Stimulated activated CD8-positive, alpha-beta memory T cell treated with anti-CD3 and anti-CD28 coated beads, Interleukin-12 subunit alpha, Interleukin-12 subunit beta, amount 100 ng/mL, for 4 hours (primary cell): Measurements from ENCODE around the gene NANOS2.

Experiments used
- DNase-seq: peaks from one replicate; pipeline ENCODE4 v3.0.0-alpha.2; 2020; ENCODE audit warnings: low read depth

Gene NANOS2

DNA sequence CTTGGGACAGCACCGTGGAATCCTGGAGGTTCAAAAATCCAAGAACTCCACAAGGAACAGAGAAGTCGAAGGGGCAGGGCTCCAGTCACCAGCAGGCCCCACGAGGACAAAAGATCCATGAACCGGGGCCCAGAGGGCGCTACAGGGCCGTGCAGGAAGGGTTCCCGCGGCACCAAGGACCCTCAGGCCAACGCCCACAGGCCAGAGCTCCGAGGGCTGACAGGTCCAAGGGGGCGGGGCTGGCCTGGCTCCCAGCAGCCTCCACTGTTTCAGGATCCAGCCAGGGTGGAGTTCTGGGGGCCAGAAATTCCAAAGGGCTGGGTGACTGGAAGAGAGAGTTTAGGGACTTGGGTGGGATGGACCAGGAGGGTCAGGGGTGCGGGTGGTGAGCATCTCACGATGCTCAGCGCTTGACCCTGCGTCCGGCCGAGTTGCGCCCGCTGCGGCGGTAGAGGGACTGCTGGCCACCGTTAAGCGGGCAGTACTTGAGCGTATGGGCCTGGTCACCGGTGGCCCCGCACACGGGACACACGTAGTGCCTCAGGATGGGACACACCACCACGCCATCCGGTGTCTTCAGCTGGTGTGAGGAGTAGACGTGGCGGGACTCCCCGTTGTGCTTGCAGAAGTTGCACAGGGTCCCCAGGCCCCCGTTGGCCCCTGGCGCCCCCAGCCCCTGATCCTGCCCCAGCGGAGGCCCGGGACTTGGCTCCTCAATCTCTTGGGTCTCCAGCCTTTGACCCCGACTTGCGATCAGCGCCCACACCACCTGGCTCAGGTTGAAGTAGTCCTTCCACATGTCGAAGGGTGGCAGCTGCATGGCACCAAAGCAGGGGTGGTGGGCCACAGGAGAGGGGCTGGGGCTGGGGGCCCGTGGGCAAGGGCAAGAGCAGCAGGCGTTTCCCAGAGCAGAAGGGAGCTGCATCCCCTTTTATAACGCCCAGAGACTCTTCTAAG lies at the start of gene NANOS2:
NANOS2 (minus strand) TSS at position 905 of the 957 bp plus-strand sequence; CDS start at position 820, 85 bp downstream.
- DNase-seq, result no peak

DNA sequence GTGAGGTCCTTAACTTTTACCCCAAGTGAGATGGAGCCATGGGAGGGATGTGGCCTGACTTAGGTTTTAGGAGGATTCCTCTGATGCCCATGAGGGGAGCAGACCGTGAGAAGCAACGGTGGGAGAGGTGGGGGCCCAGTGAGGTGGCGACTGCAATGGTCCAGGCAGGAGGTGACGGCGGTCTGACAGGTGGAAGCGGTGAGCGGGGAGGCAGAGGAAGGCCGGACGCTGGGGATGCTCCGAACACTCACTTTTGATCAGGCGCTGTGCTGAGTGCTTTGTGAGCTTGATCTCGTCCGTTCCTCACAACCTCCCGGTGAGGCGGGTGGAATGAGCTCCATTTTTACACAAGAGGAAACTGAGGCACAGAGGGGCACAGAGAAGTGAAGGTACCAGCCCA lies 47.4 kb upstream of the NANOS2 start:
- DNase-seq, result no peak

- DNase-seq, result no peak
Observed at GRCh38 chr19:45960595-45961235, 46.1 kb upstream of the NANOS2 start.

GRCh38 chr19:45959517-45960025 lies 45.0 kb upstream of the NANOS2 start:
- no peak for DNase-seq

DNA sequence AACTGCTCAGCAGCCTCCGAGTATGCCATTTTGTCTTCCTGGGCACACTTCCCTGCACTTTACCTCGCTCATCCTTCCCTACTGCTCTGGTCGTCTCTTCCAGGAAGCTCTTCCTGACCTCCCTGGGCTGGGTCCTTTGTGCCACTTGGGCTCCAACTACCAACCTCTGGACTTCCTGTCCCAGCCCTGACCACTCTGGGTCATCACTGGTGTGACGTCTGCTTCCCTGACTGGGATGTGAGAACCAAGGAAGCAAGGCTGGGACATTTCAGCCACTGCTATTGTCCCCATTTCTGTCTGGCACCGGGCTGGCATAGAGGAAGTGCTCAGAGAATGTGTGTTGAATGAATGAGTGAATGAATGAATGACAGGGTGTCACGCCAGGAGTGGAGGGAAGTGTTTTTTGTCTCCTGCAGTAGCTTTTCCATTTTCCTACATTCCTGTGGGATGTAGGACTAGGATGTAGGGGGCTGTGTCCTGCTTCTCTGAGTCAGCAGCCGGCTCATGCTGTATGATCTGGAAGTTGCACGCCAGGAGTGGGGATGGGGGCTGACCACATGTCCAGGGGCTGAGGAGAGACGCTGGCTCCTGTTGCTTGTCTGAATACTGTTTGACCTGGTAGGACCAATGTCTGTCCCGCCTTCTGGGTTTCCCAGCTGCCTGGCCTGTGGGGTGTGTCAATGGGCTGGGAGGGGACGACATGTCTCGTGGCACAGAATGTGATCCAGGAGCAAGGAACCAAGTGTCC lies 44.4 kb upstream of the NANOS2 start:
- no peak for DNase-seq

DNA sequence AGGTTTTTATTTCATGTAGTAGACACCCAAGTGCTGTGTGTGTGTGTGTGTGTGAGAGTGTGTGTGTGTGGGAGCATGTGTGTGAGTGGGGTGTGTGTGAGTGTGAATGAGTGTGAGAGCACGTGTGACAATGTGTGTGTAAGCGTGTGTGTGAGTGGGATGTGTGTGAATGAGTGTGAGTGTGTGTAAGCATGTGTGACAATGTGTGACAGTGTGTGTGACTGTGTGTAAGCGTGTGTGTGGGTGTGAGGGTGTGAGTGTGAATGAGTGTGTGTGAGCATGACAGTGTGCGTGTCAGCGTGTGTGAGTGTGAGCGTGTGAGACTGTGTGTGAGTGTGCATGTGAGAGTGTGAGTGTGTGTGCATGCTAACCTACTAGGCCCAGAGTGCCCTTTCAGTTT lies 43.7 kb upstream of the NANOS2 start:
- DNase-seq, result no peak

- DNase-seq, result no peak
Observed at GRCh38 chr19:45955905-45956608, 41.5 kb upstream of the NANOS2 start.

- no peak for DNase-seq
Observed at GRCh38 chr19:45954156-45954555, 39.6 kb upstream of the NANOS2 start.

- no peak for DNase-seq
Observed at GRCh38 chr19:45953676-45954075, 39.1 kb upstream of the NANOS2 start.

- DNase-seq, result no peak
Observed at GRCh38 chr19:45952686-45953505, 38.3 kb upstream of the NANOS2 start.

- no peak for DNase-seq
Observed at GRCh38 chr19:45952341-45952685, 37.7 kb upstream of the NANOS2 start.

DNA sequence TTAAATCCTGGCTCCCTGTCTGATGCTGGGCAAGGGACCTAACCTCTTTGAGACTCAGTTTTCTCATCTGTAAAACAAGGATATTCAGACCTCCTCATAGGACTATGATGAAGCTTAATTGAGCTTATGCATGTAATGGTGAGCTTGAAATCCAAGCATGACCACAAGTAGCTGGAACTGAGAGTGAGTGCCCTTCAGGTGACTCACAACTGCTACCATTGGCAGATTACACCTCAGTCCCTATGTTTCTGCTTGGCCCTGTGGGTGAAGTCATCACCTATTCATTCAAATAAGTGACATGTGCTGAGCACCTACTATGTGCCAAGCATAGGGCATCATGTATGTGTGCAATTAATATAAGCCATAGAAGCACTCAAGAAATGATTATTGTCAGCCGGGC lies 33.3 kb upstream of the NANOS2 start:
- DNase-seq, result no peak

GRCh38 chr19:45940515-45940805 lies 25.9 kb upstream of the NANOS2 start:
- no peak for DNase-seq

DNA sequence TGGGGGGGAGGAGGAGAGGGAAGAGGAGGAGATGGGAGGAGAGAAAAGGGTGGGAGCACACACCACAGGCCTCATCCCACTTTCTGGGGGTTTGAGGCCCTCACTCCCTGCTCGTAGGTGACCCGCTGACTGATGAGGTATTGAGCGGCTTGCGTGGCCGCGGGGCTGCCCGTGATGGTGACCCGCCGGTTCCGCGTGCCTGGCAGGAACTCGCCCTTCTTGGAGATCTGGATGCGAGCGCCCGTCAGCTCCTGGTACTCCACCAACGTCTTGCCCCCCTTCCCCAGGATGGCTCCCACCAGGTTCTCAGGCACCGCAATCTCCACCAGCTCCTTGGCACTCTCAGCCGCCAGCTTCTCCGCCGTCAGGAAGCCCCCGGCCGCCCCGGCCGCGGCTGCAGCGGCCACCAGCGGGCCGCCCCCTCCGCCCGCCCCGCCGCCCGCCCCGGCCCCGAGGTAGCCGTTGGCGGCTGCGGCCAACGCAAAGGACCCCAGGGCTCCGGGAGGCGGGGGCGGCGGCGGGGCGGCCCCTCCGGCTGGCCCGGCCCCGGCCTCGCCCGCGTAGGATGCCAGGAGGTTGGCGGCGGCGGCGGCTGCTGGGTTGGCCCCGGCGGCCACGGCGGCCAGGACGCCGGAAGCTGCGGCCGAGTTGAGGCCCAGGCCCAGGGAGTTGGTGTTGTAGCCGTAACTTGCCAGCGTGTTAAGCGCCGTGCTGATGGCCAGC lies 25.4 kb upstream of the NANOS2 start:
- no peak for DNase-seq

GRCh38 chr19:45938733-45939319 lies 24.2 kb upstream of the NANOS2 start:
- DNase-seq, result no peak

DNA sequence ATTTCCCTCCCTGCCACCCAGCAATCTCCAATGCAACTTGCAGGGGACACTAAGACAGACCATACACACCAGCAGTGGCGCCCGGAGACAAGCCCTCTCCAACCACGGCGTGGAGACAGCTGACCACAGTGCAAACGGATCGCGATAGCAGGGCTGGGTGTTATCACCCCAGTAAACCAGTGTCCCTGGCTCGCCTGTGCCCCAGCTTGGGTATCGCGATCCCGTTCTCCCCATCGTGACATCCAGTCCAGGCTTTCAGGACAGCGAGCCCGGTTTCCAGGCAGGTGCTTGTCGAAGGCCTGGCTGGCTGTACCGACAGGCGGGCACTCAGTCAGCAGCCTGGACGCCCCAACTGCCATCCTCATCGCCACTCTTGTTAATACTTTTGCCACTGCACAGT lies 20.7 kb upstream of the NANOS2 start:
- DNase-seq, result no peak

DNA sequence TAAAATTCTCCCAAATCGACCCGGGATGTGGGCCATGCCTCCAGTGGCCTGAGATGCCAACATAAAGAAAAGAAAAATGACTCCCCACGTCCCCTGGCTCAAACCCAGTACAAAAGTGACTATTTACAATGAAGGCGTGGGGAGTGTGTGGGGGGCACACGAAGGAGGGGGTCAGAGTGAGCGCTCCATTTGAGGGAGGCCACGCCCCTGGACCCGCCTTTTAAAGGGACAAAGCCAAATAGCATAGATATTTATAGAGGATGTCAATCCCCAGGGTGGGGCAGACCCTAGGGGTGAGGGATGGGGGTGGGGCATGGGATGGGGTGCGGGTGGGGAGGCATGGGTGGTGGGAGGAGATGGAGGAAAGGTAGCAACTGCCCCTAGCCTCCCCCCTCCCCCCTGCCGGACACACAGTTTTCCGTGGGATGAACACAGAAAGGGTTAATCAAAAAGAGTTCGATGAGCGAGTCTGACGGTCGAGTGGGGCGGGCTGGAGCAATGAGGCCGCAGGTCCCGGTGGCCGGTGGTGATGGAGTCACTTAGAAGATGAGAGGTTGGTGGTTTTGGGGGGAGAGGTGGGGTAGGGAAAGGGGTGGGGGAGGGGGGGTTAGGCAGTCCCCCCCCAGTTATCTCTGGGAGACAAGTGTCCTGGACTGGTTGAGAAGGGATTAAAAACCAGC lies 20.1 kb upstream of the NANOS2 start:
- DNase-seq, result no peak

GRCh38 chr19:45933759-45934158 lies 19.2 kb upstream of the NANOS2 start:
- DNase-seq, result no peak

DNA sequence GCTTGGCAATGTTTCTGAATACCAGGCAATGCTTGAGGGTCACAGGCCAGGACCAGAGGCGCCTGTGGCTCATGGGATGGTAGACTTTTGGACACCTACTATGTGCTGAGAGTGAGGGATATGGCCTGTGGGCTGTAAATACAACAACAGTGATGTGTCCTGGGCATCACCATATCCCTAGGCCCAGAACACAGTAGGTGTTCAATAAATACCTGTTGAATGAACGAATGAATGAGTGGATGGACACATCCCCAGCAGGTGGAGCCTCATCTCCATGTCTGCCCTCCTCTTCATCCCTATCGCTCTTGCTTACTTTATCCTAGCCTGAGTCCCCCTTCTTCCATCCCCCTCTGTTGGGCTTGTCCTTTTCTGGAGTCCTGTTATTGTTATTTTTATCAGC lies 16.5 kb upstream of the NANOS2 start:
- DNase-seq, result no peak

DNA sequence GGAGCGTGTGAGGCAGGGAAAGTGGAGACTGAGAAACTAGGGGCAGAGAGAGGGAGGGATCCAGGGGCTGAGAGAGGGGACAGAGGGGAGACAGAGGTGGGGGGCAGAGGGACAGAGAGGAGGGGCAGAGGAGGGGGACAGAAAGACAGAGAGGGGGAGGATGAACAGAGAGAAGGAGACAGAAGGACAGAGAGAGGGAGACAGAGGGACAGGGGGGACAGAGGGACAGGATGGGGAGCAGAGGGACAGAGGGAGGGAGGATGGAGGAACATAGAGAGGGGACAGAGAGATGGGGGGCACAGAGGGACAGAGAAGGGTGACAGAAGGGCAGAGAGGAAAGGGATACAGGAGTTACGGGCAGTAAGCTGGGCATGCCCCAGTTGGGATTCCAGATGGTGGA lies 14.7 kb upstream of the NANOS2 start:
- DNase-seq, result no peak
